ENCODE data around the gene PTPRN2. TPM values are rescaled to one million over a fixed set of nuclear protein-coding genes. Genes with fewer than 3 reads are reported as not detected.

Gene PTPRN2
- polyA plus RNA-seq, 1 experiment: 0.31 TPM

GRCh38 chr7:157674027-157674714, 913.5 kb downstream of the PTPRN2 start:
- TF ChIP-seq CTCF (IDR thresholded peaks at IDR 0.05; ENCODE audit: insufficient read depth, low read depth, low read length): no peak
- no peaks in the 10 kb centered on the region for H3K27me3 ChIP-seq (ENCODE audit: control insufficient read depth, insufficient read depth, low read length)
- no peak for DNase-seq (ENCODE audit: low read depth)
- CTCF ChIA-PET: no interaction called here
- H3K4me3 ChIP-seq (ENCODE audit: low read depth, low read length): no peak overlapping the region
- POLR2A ChIA-PET: interaction anchor here (0.6 kb wide), 1 partner anchor 780 kb away, joined by 6 read pairs; no protein-coding TSS in a partner anchor
- H3K36me3 ChIP-seq (ENCODE audit: control insufficient read depth, insufficient read depth, low read length): no peaks in the 10 kb centered on the region

DNA sequence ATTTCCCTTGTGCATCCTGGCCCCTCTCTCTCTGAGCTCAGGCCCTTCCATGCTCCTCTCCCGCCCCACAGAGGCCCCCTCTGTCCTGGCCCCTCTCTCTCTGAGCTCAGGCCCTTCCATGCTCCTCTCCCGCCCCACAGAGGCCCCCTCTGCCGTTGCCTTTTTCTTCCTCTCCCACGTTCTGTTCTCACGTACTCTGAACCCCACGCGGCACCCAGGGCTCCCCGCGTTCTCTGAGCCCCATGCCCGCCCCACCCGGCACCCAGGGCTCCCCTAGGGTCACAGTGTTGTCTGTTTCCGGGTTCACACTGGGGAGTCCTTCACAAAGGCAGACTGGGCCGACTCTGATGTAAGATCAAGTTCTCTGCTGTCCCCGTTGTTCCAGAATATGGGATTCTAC, 914.0 kb downstream of the PTPRN2 start:
- TF ChIP-seq CTCF (IDR thresholded peaks at IDR 0.05; ENCODE audit: insufficient read depth, low read depth, low read length): no peak
- Histone ChIP-seq H3K36me3 (ENCODE audit: control insufficient read depth, insufficient read depth, low read length) (no peaks in the 10 kb centered on the region), H3K27me3 (ENCODE audit: control insufficient read depth, insufficient read depth, low read length) (no peaks in the 10 kb centered on the region), H3K4me3 (ENCODE audit: low read depth, low read length) (no peak overlapping the region)
- ChIA-PET POLR2A (no interaction called here), CTCF (no interaction called here)
- no peak for DNase-seq (ENCODE audit: low read depth)

- ChIA-PET CTCF (interaction anchor here (0.6 to 0.8 kb wide), 2 partner anchors 32 to 239 kb away, joined by 3 read pairs; no protein-coding TSS in a partner anchor), POLR2A (no interaction called here)
- DNase-seq (ENCODE audit: low read depth): no peak
Observed at GRCh38 chr7:157671358-157672255, 916.0 kb downstream of the PTPRN2 start.

DNA sequence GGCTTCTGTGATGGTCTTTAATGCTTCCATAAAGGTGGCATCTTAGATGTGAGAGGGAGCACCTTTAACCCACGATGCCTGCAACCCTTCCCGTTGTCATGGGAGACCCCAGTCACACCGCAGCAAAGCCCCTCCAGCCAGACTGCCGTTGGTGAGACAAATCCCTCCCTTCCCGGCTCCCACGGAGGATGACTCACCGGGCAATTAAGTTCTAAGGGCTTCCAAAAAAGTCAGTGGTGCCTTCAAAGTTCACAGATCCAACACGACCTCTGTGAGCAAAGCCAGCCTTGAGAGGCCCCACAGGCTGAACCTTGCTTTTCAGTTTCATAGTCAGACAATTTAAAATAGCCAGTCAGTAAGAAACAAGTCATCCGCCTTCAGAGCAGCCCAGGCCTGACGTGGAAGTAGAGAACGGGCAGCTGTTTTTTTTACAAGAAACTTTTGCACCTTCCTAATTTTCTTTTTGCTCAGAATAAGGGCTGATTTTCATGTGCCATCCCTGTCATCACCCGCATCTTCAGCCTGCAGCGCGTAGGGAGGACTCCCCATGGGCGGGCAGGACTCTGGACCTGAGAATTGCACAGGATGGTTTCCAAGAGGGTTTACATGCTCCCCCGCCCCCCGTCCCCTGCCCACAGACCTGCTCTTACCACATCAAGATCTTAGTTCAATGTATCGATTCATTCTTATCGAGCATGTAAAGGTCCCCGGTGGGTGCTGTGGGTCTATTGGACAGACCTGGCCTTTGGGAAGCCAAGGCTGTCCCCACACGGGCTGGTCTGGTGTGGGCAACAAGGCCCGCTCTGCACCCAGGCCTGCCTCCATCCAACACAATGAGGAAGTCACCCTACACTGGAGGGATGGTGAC, 916.9 kb downstream of the PTPRN2 start:
- peak; percentile 4 for DNase-seq (ENCODE audit: low read depth)
- no peak for TF ChIP-seq CTCF (IDR thresholded peaks at IDR 0.05; ENCODE audit: insufficient read depth, low read depth, low read length)
- POLR2A ChIA-PET: no interaction called here
- Histone ChIP-seq H3K27me3 (ENCODE audit: control insufficient read depth, insufficient read depth, low read length) (no peaks in the 10 kb centered on the region), H3K4me3 (ENCODE audit: low read depth, low read length) (no peak overlapping the region), H3K36me3 (ENCODE audit: control insufficient read depth, insufficient read depth, low read length) (no peaks in the 10 kb centered on the region)
- CTCF ChIA-PET: interaction anchor here (0.6 to 0.8 kb wide), 2 partner anchors 31 to 238 kb away, joined by 3 read pairs; no protein-coding TSS in a partner anchor

More at GRCh38 chr7:157671358-157672255, 916.0 kb downstream of the PTPRN2 start:
- no peaks in the 10 kb centered on the region for H3K36me3 ChIP-seq (ENCODE audit: control insufficient read depth, insufficient read depth, low read length)
- no peak for TF ChIP-seq CTCF (IDR thresholded peaks at IDR 0.05; ENCODE audit: insufficient read depth, low read depth, low read length)
- no peaks in the 10 kb centered on the region for H3K27me3 ChIP-seq (ENCODE audit: control insufficient read depth, insufficient read depth, low read length)
- no peak overlapping the region for H3K4me3 ChIP-seq (ENCODE audit: low read depth, low read length)

Measured in BJ (cell line).